ENCODE measurements around the gene THEM4.
"Not testable (repeated sequence)": the region's sequence is repeated elsewhere in the genome, so short reads cannot be mapped to it uniquely, and the experiment has no call there.

Gene THEM4

DNA sequence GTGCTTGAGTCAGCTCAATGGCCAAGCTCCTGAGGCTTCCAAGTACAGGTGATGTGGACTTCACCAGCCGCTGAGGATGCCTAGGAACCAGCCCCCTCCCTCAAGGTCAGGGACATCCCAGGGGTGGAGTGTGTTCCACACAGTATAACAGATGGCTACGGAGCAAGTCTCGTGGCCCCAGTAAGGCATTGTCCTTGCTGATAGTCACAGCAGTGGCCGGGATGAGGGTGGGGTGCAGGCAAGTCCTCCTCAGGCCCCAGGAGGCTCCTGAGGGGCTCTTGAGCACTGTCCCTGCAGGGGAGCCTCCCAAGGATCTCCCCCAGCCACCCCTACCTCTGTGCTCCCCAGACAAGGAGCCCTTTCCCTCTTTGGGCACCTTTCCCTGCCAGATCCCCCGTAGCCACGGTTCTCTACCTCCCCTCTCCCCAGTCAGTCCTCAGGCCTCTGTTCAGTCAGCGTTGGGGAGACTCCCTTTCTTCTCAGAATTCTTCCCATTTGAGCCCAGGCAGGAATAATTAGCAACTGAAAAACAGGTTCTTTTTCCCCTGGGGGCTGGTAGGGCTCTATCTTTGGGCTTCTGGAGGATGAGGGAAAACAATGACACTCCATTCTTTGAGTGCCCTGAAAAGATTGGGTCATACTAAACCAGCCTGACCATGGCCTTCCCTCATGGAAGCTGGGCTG lies 48.7 kb downstream of the THEM4 start:
- in situ Hi-C loops (cut with HindIII; ENCODE audit: low sequenced_read_pairs): no loop called here

DNA sequence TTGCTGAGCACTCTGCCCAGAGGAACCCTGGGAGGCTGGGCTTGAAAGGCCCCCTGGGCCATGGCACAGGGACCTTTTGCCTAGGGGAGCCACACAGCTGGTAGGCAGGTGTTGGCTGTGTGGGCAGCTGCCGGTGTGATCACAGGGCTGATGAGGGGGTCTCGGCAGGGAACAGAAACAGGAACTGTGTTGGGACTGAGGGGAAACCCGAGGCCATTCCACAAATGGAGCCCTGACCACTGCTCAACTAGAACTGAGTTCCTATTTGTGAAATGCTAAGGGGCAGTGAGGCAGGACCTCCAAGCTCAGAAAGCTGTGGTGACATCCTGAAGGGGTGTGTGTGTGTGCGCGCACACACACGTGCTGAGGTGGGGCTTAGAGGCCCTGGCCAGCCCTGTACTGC lies 49.4 kb downstream of the THEM4 start:
- in situ Hi-C loops (cut with HindIII; ENCODE audit: low sequenced_read_pairs): no loop called here

GRCh38 chr1:151858886-151859665 lies 50.2 kb downstream of the THEM4 start:
- in situ Hi-C loops (cut with HindIII; ENCODE audit: low sequenced_read_pairs): no loop called here

- in situ Hi-C loops (cut with HindIII; ENCODE audit: low sequenced_read_pairs): no loop called here
These were observed 51.1 kb downstream of the THEM4 start for GRCh38 chr1:151858030-151858746.

- in situ Hi-C loops (cut with HindIII; ENCODE audit: low sequenced_read_pairs): no loop called here
These were observed 53.4 kb downstream of the THEM4 start for GRCh38 chr1:151855933-151856332.

DNA sequence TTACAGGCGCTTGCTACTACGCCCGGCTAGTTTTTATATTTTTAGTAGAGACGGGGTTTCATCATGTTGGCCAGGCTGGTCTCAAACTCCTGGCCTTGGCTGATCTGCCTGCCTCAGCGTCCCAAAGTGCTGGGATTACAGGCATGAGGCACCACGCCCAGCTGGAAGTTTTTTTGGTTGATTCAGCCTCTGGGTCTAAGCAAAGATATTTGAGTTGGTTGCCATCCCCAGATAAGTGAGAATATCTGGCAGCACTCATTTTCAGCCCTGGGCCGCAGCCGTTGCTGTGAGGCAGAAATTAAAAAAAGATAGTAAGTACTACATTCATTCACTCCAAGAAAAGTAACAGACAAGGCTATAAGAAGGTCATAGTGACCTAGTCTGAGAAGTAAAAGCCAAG lies 53.8 kb downstream of the THEM4 start:
- in situ Hi-C loops (cut with HindIII; ENCODE audit: low sequenced_read_pairs): not testable (repeated sequence)

GRCh38 chr1:151854658-151855057 lies 54.7 kb downstream of the THEM4 start:
- in situ Hi-C loops (cut with HindIII; ENCODE audit: low sequenced_read_pairs): no loop called here

- in situ Hi-C loops (cut with HindIII; ENCODE audit: low sequenced_read_pairs): no loop called here
These were observed 55.8 kb downstream of the THEM4 start, which contains the start of gene THEM5 for GRCh38 chr1:151853411-151853943. Gene THEM5 (minus strand): TSS chr1:151853712. CDS start chr1:151853565, 147 bp downstream.

DNA sequence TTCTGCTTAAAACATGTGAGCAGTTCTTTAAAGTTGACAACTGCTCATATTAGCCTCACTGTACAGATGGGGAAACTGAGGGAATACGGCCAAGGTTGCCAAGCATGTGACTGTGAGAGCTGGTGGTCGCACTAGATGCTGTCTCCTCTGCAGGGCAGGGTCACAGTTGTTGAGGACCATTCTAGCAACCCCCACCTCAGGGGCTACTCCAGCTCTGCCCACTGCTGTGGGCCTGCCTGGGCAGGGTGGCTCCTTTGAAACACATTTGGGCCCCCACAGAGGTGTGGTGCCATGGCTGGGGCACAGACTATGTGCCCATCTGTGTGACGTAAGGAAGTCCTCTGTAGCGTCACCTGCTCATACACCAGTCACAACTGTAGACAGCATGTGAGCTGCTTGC lies 56.6 kb downstream of the THEM4 start:
- in situ Hi-C loops (cut with HindIII; ENCODE audit: low sequenced_read_pairs): no loop called here

DNA sequence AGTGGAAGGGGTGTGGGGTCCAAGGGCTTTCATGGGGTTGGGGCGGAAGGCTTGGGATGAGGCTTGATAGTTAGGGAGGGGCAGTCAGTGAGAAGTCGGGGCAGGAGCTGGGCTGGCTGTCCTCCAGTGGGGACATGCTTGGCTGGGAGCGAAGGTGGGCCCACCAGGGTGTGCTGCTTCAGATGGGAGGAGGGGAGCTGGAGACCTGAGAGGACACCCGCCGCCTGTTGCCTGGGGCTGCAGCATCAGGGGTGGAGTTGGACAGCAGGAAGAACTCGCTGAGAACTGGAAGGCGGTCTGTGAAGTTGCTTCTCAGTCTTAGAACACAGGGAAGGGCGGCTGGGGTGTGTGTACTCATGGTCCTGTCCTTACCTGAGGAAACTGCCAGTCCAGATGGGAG lies 57.4 kb downstream of the THEM4 start:
- in situ Hi-C loops (cut with HindIII; ENCODE audit: low sequenced_read_pairs): no loop called here

DNA sequence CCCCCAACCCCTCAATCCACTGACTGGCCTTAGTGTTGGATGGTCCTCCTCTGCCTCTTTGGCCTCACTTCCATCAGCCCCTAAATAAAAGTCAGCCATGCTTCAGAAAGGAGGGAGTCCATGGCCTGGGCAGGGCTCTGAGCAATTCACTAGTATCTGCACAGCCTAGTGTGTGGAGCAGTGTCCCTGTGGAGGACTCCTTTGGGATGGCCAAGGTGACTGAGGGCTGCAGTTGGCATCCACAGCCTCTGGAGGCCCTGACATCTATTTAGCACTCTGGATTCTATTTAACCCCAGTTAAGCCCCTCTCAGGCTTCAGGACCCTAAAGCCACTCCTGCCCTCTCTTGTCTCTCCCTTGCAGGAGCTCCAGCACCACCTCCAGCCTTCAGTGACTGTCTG lies 59.4 kb downstream of the THEM4 start:
- in situ Hi-C loops (cut with HindIII; ENCODE audit: low sequenced_read_pairs): no loop called here

- in situ Hi-C loops (cut with HindIII; ENCODE audit: low sequenced_read_pairs): no loop called here
These were observed 60.2 kb downstream of the THEM4 start for GRCh38 chr1:151849126-151849525.

DNA sequence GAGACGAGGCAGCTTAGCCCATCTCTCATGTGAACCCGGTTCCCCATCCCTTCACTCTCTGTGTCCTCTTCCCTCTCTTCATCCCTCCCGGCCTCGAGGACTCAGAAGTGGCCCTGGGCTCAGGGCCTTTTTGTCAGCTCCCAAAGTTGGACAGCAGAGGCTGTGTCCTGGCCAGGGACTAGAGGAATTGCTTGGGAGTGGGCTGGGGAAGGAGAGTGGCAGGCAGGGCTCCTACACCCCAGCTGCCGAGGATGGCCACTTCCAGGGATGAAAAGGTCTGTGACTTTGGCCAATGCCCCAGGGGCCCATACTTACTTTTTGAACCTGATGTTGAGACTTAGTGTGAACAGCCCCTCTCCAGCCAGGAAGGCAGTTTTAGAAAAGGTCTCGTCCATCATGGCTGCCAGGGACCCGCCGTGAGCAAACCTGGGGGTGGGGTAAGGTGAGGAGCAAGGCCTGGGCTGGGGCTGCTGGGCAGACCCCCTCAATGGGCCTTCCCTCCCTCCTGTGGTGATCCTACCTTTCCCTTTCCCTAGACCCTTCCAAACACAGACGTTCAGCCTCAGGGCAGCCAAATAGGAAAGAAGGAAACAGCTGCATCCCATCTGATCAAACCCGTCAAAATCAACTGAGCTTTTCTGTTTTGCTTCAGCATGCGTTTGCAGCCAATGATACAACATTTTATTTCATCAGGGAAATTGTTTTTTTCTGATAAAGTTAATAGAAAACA lies 61.3 kb downstream of the THEM4 start:
- in situ Hi-C loops (cut with HindIII; ENCODE audit: low sequenced_read_pairs): no loop called here

DNA sequence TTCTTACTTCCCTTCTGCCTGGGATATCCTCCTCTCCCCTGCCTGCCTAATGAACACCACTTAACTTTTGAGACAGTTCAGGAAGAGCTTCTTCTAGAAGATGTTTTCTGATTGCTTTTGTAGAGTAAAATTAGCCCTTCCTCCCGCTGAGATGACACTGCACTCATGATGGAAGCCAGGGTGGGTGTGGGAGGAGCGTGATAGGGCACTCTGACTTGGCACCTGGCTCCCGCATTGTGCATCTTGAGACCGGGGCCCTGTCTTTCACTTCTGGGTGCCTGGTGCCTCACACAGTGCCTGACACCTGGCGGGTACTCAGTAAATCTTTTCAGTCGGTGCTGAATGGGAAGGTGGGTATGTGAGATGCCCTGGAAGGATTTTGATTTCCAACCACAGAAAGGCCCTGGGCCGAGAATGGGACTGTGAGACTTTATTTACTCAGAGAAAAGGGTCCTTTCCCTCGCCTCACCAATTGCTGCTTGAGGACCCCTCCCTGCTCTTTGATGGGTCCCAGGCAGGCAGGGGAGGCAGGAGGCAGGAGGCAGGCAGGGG lies 62.5 kb downstream of the THEM4 start:
- in situ Hi-C loops (cut with HindIII; ENCODE audit: low sequenced_read_pairs): no loop called here

DNA sequence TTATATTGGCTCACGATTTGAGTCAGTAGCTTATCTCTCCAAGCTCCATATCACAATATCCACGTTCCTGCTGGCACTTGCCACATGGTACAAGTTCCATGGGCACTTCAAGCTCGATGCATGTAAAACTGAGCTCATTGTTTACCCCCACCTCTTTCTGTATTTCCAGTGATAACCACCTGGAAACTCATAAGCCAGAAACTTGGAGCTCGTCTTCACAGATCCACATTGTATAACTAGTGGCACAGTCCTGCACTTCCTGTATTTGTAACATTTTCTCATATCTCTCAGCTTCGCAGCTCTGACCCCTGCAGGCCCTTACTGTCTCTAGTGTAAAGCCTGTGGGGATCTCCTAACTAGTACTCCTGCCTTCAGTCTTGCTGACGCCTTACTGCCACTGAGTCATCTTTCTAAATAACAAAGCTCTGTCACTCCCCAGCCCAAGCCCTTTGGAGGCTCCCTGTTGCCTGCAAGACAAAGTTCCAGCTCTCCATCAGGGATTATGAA lies 63.2 kb downstream of the THEM4 start:
- in situ Hi-C loops (cut with HindIII; ENCODE audit: low sequenced_read_pairs): no loop called here

- in situ Hi-C loops (cut with HindIII; ENCODE audit: low sequenced_read_pairs): no loop called here
These were observed 65.9 kb downstream of the THEM4 start for GRCh38 chr1:151843398-151843797.

GRCh38 chr1:151841141-151841540 lies 68.2 kb downstream of the THEM4 start:
- in situ Hi-C loops (cut with HindIII; ENCODE audit: low sequenced_read_pairs): no loop called here

DNA sequence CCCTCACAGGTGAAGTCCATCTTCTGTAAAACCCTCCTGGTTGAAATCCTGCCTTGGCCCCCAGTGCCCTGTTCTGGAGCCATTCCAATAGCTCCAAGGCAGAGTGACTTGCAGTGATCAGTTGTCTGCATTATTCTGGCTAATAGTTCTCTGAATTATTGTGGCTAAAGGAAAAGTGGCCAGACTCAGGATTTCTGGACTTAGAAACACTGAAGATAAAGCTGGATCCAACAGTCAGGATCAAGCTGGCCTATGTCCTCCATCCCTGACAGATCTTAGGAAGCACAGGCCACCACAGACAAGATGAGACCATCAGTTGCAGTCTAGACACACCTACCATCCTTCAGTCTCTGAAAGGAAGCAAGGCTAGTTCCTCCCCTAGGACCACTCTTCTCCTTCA lies 68.9 kb downstream of the THEM4 start:
- in situ Hi-C loops (cut with HindIII; ENCODE audit: low sequenced_read_pairs): no loop called here

DNA sequence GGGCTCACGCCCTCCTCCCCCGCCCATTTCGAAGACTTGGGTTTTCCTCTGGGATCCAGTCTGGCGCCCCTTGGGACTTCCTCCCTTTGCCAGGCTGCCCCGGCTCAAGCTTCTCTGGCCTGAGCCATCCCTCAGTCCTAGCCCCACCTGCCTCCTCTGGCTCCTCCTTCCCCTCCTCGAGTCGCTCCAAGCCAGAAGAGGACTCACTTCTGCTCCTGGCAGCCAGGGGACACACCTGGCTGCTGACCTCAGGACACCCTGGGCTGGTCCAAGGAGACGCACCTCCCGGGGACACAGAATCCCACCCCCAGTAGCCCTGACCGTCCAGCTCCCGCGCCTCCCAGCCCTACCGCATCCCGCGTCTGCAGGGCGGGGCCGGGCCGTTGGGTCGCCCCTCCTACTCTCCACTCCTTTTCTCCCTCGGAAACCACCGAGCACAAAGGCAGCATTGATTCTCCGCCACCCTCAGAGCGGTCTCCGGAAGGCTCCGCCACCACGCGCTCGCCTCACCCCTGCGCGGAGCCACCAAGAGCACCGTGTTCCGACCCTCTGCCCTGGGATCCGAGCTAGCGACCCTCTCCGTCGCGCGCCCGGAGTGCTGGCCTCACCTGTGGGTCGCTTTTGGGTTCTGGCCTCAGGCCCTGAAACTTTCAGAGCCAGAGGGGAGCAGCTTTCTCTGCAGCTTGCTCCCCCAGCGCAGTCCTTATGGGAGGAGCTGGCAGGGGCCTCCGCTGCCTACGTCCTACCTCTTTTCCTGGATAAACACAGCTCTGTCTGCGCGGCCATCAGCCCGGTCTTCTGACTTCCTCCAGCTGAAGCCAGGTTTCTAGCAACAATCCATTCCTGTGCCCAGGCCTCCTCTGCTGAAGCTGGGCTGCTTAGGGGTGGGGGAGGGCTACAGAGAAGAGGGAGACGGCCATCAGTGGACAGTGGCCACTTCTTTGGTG lies 69.6 kb downstream of the THEM4 start, which contains the start of gene C2CD4D:
C2CD4D (minus strand) TSS at position 364 of the 947 bp plus-strand sequence. CDS start 831 bp downstream, outside the sequence.
- in situ Hi-C loops (cut with HindIII; ENCODE audit: low sequenced_read_pairs): loop anchor here (10.0 kb wide), 1 partner anchor 225 kb away; the partner anchor contains the start of gene SNX27
